H1 (cell line): Measurements from ENCODE around the gene SLC25A17. TPM values are rescaled to one million over a fixed set of nuclear protein-coding genes. Genes with fewer than 3 reads are reported as not detected.
"Not testable (repeated sequence)": the region's sequence is repeated elsewhere in the genome, so short reads cannot be mapped to it uniquely, and the experiment has no call there.

Source experiments
- CTCF ChIA-PET: fragments of 300-600 bp; sonication (Branson Sonifier 250); formaldehyde crosslinking; loops from one replicate; lab custom pipeline; 2021; ENCODE audit not compliant: partially characterized antibody; lab: Charles Lee
- POLR2A ChIA-PET: fragments of 300-600 bp; sonication (Branson Sonifier 250); formaldehyde crosslinking; loops from one replicate; lab custom pipeline; 2021; ENCODE audit warnings: inconsistent platforms; ENCODE audit not compliant: partially characterized antibody; lab: Charles Lee
- DNase-seq, 2 experiments: peaks; one replicate each; pipeline versions ENCODE4 v3.0.0 to v3.0.0-alpha.2; 2010 to 2022; ENCODE audit warnings: low spot score in 2 of 2, low read depth in 1 of 2, mixed read lengths in 1 of 2
- FAIRE-seq: peaks from 2 replicates; lab custom pipeline; 2011; peaks lifted over from hg19 to GRCh38; lab: Jason Lieb, UNC
- H2AFZ ChIP-seq: 2 replicates; pipeline ENCODE4 v1.8.1; 2012; ENCODE audit warnings: low read length, inconsistent platforms
- H2AK5ac ChIP-seq: 2 replicates; pipeline ENCODE4 v1.6.1; 2013; ENCODE audit warnings: low read depth, low read length
- H2BK120ac ChIP-seq: replicated peaks from 2 replicates; pipeline ENCODE3; 2013; ENCODE audit warnings: low read depth, low read length, inconsistent platforms
- H2BK12ac ChIP-seq: 2 replicates; pipeline ENCODE4 v1.6.1; 2013; ENCODE audit warnings: low read depth, low read length
- H2BK15ac ChIP-seq: 2 replicates; pipeline ENCODE4 v1.6.1; 2013; ENCODE audit warnings: low read length
- H2BK20ac ChIP-seq: 2 replicates; pipeline ENCODE4 v1.6.1; 2013; ENCODE audit warnings: low read length
- H2BK5ac ChIP-seq: 2 replicates; pipeline ENCODE4 v1.6.1; 2013; ENCODE audit warnings: low read depth, low read length
- H3K14ac ChIP-seq: 2 replicates; pipeline ENCODE4 v1.6.1; 2013; ENCODE audit warnings: inconsistent platforms; ENCODE audit not compliant: insufficient read length
- H3K18ac ChIP-seq: 2 replicates; pipeline ENCODE4 v1.6.1; 2013; ENCODE audit warnings: low read length; ENCODE audit errors: extremely low read depth
- H3K23ac ChIP-seq: 2 replicates; pipeline ENCODE4 v1.6.1; 2013; ENCODE audit warnings: inconsistent platforms; ENCODE audit not compliant: insufficient read length
- H3K23me2 ChIP-seq: 2 replicates; pipeline ENCODE4 v1.6.1; 2013; ENCODE audit warnings: low read depth, low read length
- H3K27ac ChIP-seq: 2 replicates; pipeline ENCODE4 v1.6.1; 2011; ENCODE audit warnings: low read depth, low read length, inconsistent platforms
- H3K27me3 ChIP-seq, 4 experiments: replicated peaks in 1 of 4; 1 replicate in 1 of 4; 2 replicates in 3 of 4; pipeline versions ENCODE4 v1.6.1 to v1.8.1; 2011 to 2013; ENCODE audit warnings: low read length in 3 of 4, mild to moderate bottlenecking in 3 of 4, inconsistent platforms in 2 of 4, mixed read lengths in 2 of 4, moderate library complexity in 1 of 4; ENCODE audit not compliant: control insufficient read depth in 3 of 4, insufficient read depth in 3 of 4; ENCODE audit errors: extremely low read depth in 1 of 4
- H3K36me3 ChIP-seq, 4 experiments: 2 replicates each; pipeline versions ENCODE4 v1.6.1 to v1.8.1; 2011 to 2013; ENCODE audit warnings: mild to moderate bottlenecking in 4 of 4, low read length in 3 of 4, moderate library complexity in 2 of 4, control low read depth in 1 of 4, inconsistent platforms in 1 of 4; ENCODE audit not compliant: insufficient read depth in 4 of 4, control insufficient read depth in 2 of 4
- H3K4ac ChIP-seq: replicated peaks from 2 replicates; pipeline ENCODE3; 2013; ENCODE audit warnings: low read length, low read depth, mixed read lengths, inconsistent platforms; ENCODE audit not compliant: insufficient read length
- H3K4me1 ChIP-seq, 4 experiments: replicated peaks in 1 of 4; 1 replicate in 1 of 4; 2 replicates in 3 of 4; pipeline versions ENCODE4 v1.6.1 to v1.8.1; 2011 to 2013; ENCODE audit warnings: low read length in 3 of 4, inconsistent platforms in 2 of 4, mixed read lengths in 1 of 4; ENCODE audit not compliant: insufficient read depth in 4 of 4, control insufficient read depth in 3 of 4
- H3K4me2 ChIP-seq, 2 experiments: 2 replicates each; pipeline versions ENCODE4 v1.6.1 to v1.8.1; 2011 to 2013; ENCODE audit warnings: low read depth in 2 of 2, low read length in 2 of 2, control low read depth in 1 of 2, inconsistent platforms in 1 of 2, mild to moderate bottlenecking in 1 of 2; ENCODE audit not compliant: insufficient read depth in 1 of 2
- H3K4me3 ChIP-seq, 4 experiments: fragments of 200-600, 300-600 bp in 1 of 4; sonication (generic), shearing (Covaris generic), sonication (Bioruptor Twin) in 1 of 4; 2 replicates each; pipeline versions ENCODE4 v1.5.1 to v1.8.1; 2011 to 2016; ENCODE audit warnings: low read length in 4 of 4, low read depth in 3 of 4, control low read depth in 2 of 4, inconsistent platforms in 2 of 4, mild to moderate bottlenecking in 2 of 4, mixed read lengths in 1 of 4, moderate library complexity in 1 of 4; ENCODE audit not compliant: insufficient read depth in 2 of 4; ENCODE audit errors: extremely low read depth in 1 of 4
- H3K56ac ChIP-seq: replicated peaks from 2 replicates; pipeline ENCODE3; 2013; ENCODE audit warnings: low read depth, mild to moderate bottlenecking, mixed read lengths, low read length, inconsistent platforms; ENCODE audit not compliant: insufficient read length
- H3K79me1 ChIP-seq: 2 replicates; pipeline ENCODE4 v1.6.1; 2013; ENCODE audit warnings: low read depth, low read length, control low read depth
- H3K79me2 ChIP-seq, 2 experiments: 2 replicates each; pipeline versions ENCODE4 v1.6.1 to v1.8.1; 2012 to 2013; ENCODE audit warnings: low read length in 2 of 2, mild to moderate bottlenecking in 2 of 2, inconsistent platforms in 1 of 2; ENCODE audit not compliant: insufficient read depth in 2 of 2, control insufficient read depth in 1 of 2
- H3K9ac ChIP-seq, 4 experiments: replicated peaks in 1 of 4; 1 replicate in 1 of 4; 2 replicates in 3 of 4; pipeline versions ENCODE4 v1.6.1 to v1.8.1; 2011 to 2013; ENCODE audit warnings: low read depth in 3 of 4, low read length in 3 of 4, control low read depth in 2 of 4, mild to moderate bottlenecking in 2 of 4, moderate library complexity in 2 of 4, inconsistent platforms in 1 of 4; ENCODE audit errors: extremely low read depth in 1 of 4
- H3K9me3 ChIP-seq, 2 experiments: 2 replicates each; pipeline versions ENCODE4 v1.6.1 to v1.8.1; 2012 to 2013; ENCODE audit warnings: mild to moderate bottlenecking in 2 of 2, moderate library complexity in 2 of 2, control low read depth in 1 of 2, inconsistent platforms in 1 of 2, low read depth in 1 of 2, low read length in 1 of 2, mixed read lengths in 1 of 2; ENCODE audit not compliant: insufficient read depth in 2 of 2
- H4K20me1 ChIP-seq, 2 experiments: replicated peaks in 1 of 2; 2 replicates each; pipeline versions ENCODE3 to v1.8.1; 2011 to 2013; ENCODE audit warnings: inconsistent platforms in 2 of 2, low read length in 2 of 2, mild to moderate bottlenecking in 1 of 2; ENCODE audit not compliant: insufficient read depth in 2 of 2, control insufficient read depth in 1 of 2
- H4K5ac ChIP-seq: 2 replicates; pipeline ENCODE4 v1.6.1; 2013; ENCODE audit warnings: low read length, low read depth, mixed read lengths, inconsistent platforms; ENCODE audit not compliant: insufficient read length
- H4K8ac ChIP-seq: 2 replicates; pipeline ENCODE4 v1.8.0; 2013; ENCODE audit warnings: mild to moderate bottlenecking, moderate library complexity, low read length, inconsistent platforms; ENCODE audit not compliant: insufficient read depth; ENCODE audit errors: extremely low read depth
- H4K91ac ChIP-seq: replicated peaks from 2 replicates; pipeline ENCODE3; 2013; ENCODE audit warnings: low read length, mixed read lengths, inconsistent platforms; ENCODE audit not compliant: insufficient read length
- RNF2 ChIP-seq: fragments of 200-900, 300-1000 bp; sonication (generic); IDR thresholded peaks from 2 replicates; pipeline ENCODE4 v1.7.1; 2016; ENCODE audit warnings: borderline replicate concordance, low read depth, mild to moderate bottlenecking, antibody characterized with exemption, low read length; ENCODE audit not compliant: poor library complexity, severe bottlenecking; ENCODE audit errors: missing control alignments
- WGBS, 2 experiments: shearing (Covaris generic) in 1 of 2; methylation state at CpG; one replicate each; pipeline versions ENCODE4 v1.1.6 to v1.1.7; 2013 to 2015; ENCODE audit warnings: low lambda C conversion rate in 2 of 2, mixed read lengths in 2 of 2, inconsistent platforms in 1 of 2, low coverage in 1 of 2, missing lambda C conversion rate in 1 of 2; ENCODE audit not compliant: insufficient replicate concordance in 2 of 2, insufficient coverage in 1 of 2, insufficient read length in 1 of 2; ENCODE audit errors: extremely low coverage in 1 of 2, missing lambda C conversion rate in 1 of 2; 5-methylcytosine and 5-hydroxymethylcytosine counted together
- polyA plus RNA-seq, 7 experiments: library from polyadenylated mRNA; depleted of rRNA in 3 of 7; stranded (reverse) in 5 of 7; unstranded in 2 of 7; fragments of >200 nt in 5 of 7; fragments of 200-250 nt in 2 of 7; gene quantifications; 1 replicate in 5 of 7; 2 replicates in 1 of 7; 4 replicates in 1 of 7; pipeline versions ENCODE4 v1.2.1 to v1.2.3, GENCODE V29; 2011 to 2013; ENCODE audit warnings: missing spikeins in 2 of 7, mixed read lengths in 2 of 7
- total RNA-seq: library from RNA; stranded (reverse); fragmentation: NEBNext Ultra II Directional; extraction: Animal tissue kit (Norgen Biotek cat#: 25700); gene quantifications from 2 replicates; pipeline ENCODE4 v1.2.1, GENCODE V29; 2021

The SLC25A17 gene
- total and polyA plus RNA-seq, 2 of the 8 experiments (the other 6 are each of a cell fraction or from before 2014, with no cell fraction given): 17.9 to 40.4 TPM

GRCh38 chr22:40759294-40759840, 59.8 kb downstream of the SLC25A17 start (continued):
- TF ChIP-seq RNF2: no peak

GRCh38 chr22:40758851-40759250, 60.3 kb downstream of the SLC25A17 start:
- not testable (repeated sequence) for H4K5ac ChIP-seq, H3K79me1 ChIP-seq, H3K4ac ChIP-seq, H3K23ac ChIP-seq, H2BK15ac ChIP-seq, H2BK5ac ChIP-seq, H3K27me3 ChIP-seq, H4K8ac ChIP-seq, FAIRE-seq, H3K4me3 ChIP-seq, H2AK5ac ChIP-seq, H3K4me1 ChIP-seq, H3K79me2 ChIP-seq, H3K14ac ChIP-seq, H3K4me2 ChIP-seq, H3K27ac ChIP-seq, H2AFZ ChIP-seq, H2BK12ac ChIP-seq, H3K9me3 ChIP-seq, H3K23me2 ChIP-seq, H2BK20ac ChIP-seq, H3K9ac ChIP-seq, DNase-seq, H4K91ac ChIP-seq, H3K36me3 ChIP-seq, H3K18ac ChIP-seq, H3K56ac ChIP-seq, H2BK120ac ChIP-seq, H4K20me1 ChIP-seq
- CTCF ChIA-PET: interaction anchor here (0.7 to 4.7 kb wide), 10 partner anchors 8 to 322 kb away, joined by 3 to 25 read pairs (median 4); no protein-coding TSS in a partner anchor
- 95% methylated on average over 13 of the region's 13 CpGs; no CpG with 5 or more reads in 1 of the 2 experiments for WGBS, 2 experiments
- POLR2A ChIA-PET: interaction anchor here (2.3 to 2.5 kb wide), 2 partner anchors 45 to 75 kb away, joined by 6 to 12 read pairs; no protein-coding TSS in a partner anchor
